ENCODE data around the gene S100A5.

S100A5 gene

DNA sequence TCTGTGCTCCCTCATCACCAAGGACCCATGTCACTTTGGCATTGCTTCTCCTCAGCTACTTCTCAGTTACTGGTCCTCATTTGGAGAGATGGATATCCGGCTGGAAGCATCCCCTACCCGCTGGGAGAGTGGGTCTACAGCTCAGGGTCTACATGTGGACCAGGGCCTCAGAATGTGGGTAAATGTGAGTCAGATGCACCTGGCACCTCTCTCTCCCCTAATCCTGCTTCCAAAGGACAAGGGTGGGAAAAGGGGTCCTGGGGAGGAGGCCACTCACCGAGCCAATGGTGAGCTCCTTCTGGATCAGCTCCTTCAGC, 5.9 kb downstream of the S100A5 start:
- Histone ChIP-seq H3K36me3 (ENCODE audit: control insufficient read depth, low read length) (no peaks in the 10 kb centered on the region), H3F3A (ENCODE audit: control insufficient read depth, insufficient read depth) (no peaks in the 10 kb centered on the region), H3K9me2 (replicated peaks; ENCODE audit: control insufficient read depth, low read length) (no peaks in the 10 kb centered on the region), H3K27me3 (ENCODE audit: control insufficient read depth, low read length) (peaks cover 37% of the 10 kb centered on the region), H3K4me1 (ENCODE audit: control insufficient read depth, low read length) (peaks cover 6% of the 10 kb centered on the region; the same call in 1 of the 2 replicates), H3K27ac (ENCODE audit: low read depth, low read length) (no peak overlapping the region), H3K9me3 (ENCODE audit: control insufficient read depth, insufficient read depth, low read length) (no peaks in the 10 kb centered on the region), H3K4me3 (ENCODE audit: low read length) (no peak overlapping the region), H4K20me1 (ENCODE audit: control insufficient read depth, insufficient read depth, low read depth, low read length) (no peaks in the 10 kb centered on the region), H3K4me2 (ENCODE audit: low read length) (no peak overlapping the region), H3K79me2 (ENCODE audit: control insufficient read depth, low read length) (no peaks in the 10 kb centered on the region)
- TF ChIP-seq, protein P1, sequence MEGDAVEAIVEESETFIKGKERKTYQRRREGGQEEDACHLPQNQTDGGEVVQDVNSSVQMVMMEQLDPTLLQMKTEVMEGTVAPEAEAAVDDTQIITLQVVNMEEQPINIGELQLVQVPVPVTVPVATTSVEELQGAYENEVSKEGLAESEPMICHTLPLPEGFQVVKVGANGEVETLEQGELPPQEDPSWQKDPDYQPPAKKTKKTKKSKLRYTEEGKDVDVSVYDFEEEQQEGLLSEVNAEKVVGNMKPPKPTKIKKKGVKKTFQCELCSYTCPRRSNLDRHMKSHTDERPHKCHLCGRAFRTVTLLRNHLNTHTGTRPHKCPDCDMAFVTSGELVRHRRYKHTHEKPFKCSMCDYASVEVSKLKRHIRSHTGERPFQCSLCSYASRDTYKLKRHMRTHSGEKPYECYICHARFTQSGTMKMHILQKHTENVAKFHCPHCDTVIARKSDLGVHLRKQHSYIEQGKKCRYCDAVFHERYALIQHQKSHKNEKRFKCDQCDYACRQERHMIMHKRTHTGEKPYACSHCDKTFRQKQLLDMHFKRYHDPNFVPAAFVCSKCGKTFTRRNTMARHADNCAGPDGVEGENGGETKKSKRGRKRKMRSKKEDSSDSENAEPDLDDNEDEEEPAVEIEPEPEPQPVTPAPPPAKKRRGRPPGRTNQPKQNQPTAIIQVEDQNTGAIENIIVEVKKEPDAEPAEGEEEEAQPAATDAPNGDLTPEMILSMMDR (IDR thresholded peaks at IDR 0.05; ENCODE audit: low read depth, low read length, poor library complexity, severe bottlenecking), result no peak
- TF ChIP-seq EZH2phosphoT487 (IDR thresholded peaks at IDR 0.05; ENCODE audit: borderline replicate concordance, low read length), result no peak

DNA sequence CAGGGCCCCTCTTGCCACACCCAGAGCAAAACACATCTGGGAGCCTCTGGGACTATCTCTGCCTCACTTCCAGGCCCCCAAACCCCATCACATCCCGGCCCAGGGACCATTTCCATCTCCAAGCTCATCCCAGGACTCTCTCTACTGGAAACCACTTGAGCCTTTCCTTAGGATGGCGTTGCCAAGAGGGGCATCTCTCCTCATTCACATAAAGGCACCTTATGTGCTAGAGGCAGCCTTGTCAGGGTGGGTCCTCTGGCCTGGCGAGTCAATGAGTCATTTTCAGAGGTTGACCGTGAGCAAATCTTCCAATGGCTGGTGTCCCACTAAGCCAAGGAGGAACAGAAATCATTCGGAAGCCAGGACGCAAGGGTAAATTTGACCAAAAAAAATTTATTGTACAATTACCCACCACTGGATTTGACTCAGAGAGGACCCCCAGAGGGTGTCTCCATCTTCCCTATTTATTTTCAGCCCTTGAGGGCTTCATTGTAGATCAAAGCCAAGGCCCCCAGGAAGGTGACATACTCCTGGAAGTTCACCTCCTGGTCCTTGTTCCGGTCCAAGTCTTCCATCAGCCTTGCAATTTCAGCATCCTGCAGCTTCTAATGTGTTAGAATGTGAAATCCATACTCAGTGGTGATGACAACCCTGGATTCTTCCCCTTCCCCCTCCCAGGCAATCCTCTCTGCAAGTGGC, 6.4 kb downstream of the S100A5 start:
- H3K9me2 ChIP-seq (replicated peaks; ENCODE audit: control insufficient read depth, low read length), result no peaks in the 10 kb centered on the region
- no peaks in the 10 kb centered on the region for H3F3A ChIP-seq (ENCODE audit: control insufficient read depth, insufficient read depth)
- no peak overlapping the region for H3K27ac ChIP-seq (ENCODE audit: low read depth, low read length)
- H4K20me1 ChIP-seq (ENCODE audit: control insufficient read depth, insufficient read depth, low read depth, low read length), result no peaks in the 10 kb centered on the region
- no peaks in the 10 kb centered on the region for H3K36me3 ChIP-seq (ENCODE audit: control insufficient read depth, low read length)
- no peak overlapping the region for H3K4me2 ChIP-seq (ENCODE audit: low read length)
- no peaks in the 10 kb centered on the region for H3K9me3 ChIP-seq (ENCODE audit: control insufficient read depth, insufficient read depth, low read length)
- H3K4me3 ChIP-seq (ENCODE audit: low read length), result no peak overlapping the region
- TF ChIP-seq, protein P1 (IDR thresholded peaks at IDR 0.05; ENCODE audit: low read depth, low read length, poor library complexity, severe bottlenecking), result no peak
- no peak for TF ChIP-seq EZH2phosphoT487 (IDR thresholded peaks at IDR 0.05; ENCODE audit: borderline replicate concordance, low read length)
- H3K79me2 ChIP-seq (ENCODE audit: control insufficient read depth, low read length), result no peaks in the 10 kb centered on the region
- H3K27me3 ChIP-seq (ENCODE audit: control insufficient read depth, low read length), result peaks cover 40% of the 10 kb centered on the region
- peaks cover 6% of the 10 kb centered on the region; the same call in 1 of the 2 replicates for H3K4me1 ChIP-seq (ENCODE audit: control insufficient read depth, low read length)

DNA sequence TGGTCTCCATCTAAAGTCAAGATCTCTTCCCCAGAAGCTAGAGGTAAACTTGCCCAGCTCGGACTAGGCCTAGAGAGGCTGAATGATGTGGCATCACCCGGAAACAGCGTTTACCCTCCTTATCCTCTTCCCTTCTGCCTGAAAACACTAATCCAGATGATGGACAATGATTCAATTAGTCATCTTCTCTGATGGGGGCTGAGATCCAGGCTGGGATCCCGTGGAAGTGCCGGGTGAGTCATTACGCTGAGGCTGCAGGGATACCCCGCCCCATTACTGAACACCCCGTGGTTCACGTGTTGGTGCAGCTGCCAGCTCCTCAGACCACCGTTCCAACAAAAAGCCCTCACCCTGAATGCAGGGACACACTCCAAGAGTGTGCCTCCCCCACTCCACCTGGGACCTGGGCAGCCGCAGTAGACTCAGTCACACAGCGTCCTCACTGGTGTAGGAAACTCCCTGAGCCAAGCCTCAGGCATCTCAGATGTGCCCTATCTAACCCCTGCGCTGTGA, 7.0 kb downstream of the S100A5 start:
- Histone ChIP-seq H3K4me1 (ENCODE audit: control insufficient read depth, low read length) (peaks cover 6% of the 10 kb centered on the region; the same call in 1 of the 2 replicates), H3K9me3 (ENCODE audit: control insufficient read depth, insufficient read depth, low read length) (no peaks in the 10 kb centered on the region), H3K27me3 (ENCODE audit: control insufficient read depth, low read length) (peaks cover 45% of the 10 kb centered on the region), H3K9me2 (replicated peaks; ENCODE audit: control insufficient read depth, low read length) (no peaks in the 10 kb centered on the region), H3K27ac (ENCODE audit: low read depth, low read length) (no peak overlapping the region), H3K4me3 (ENCODE audit: low read length) (no peak overlapping the region), H3K79me2 (ENCODE audit: control insufficient read depth, low read length) (no peaks in the 10 kb centered on the region), H3K36me3 (ENCODE audit: control insufficient read depth, low read length) (no peaks in the 10 kb centered on the region), H3K4me2 (ENCODE audit: low read length) (no peak overlapping the region), H3F3A (ENCODE audit: control insufficient read depth, insufficient read depth) (no peaks in the 10 kb centered on the region), H4K20me1 (ENCODE audit: control insufficient read depth, insufficient read depth, low read depth, low read length) (no peaks in the 10 kb centered on the region)
- TF ChIP-seq, protein P1 (IDR thresholded peaks at IDR 0.05; ENCODE audit: low read depth, low read length, poor library complexity, severe bottlenecking), result no peak
- no peak for TF ChIP-seq EZH2phosphoT487 (IDR thresholded peaks at IDR 0.05; ENCODE audit: borderline replicate concordance, low read length)

All from DOHH2 (cell line).